ENCODE results near the gene HSPB1.
"Not testable (repeated sequence)": the region's sequence is repeated elsewhere in the genome, so short reads cannot be mapped to it uniquely, and the experiment has no call there.

The HSPB1 gene

GRCh38 chr7:76303202-76304147 is 1.0 kb downstream of the HSPB1 start:
- in situ Hi-C loops (cut with MboI; ENCODE audit: low sequenced_read_pairs) = no loop called here

GRCh38 chr7:76304888-76305375 is 2.5 kb downstream of the HSPB1 start:
- in situ Hi-C loops (cut with MboI; ENCODE audit: low sequenced_read_pairs) = no loop called here

DNA sequence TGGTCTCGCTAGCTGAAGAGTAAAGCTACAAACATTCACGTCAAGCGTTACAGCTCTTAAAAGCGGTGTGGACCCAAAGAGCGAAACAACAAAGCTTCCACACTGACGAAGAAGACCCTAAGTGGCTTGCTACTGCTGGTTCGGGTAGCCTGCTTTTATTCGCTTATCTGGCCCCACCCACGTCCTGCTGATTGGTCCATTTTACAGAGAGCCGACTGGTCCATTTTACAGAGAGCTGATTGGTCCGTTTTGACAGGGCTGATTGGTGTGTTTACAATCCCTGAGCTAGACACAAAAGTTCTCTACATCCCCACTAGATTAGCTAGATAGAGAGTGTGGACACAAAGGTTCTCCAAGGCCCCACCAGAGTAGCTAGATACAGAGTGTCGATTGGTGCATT is 6.4 kb downstream of the HSPB1 start:
- in situ Hi-C loops (cut with MboI; ENCODE audit: low sequenced_read_pairs) = not testable (repeated sequence)

- in situ Hi-C loops (cut with MboI; ENCODE audit: low sequenced_read_pairs) = not testable (repeated sequence)
Measured at GRCh38 chr7:76309341-76310101, 7.0 kb downstream of the HSPB1 start.

GRCh38 chr7:76310102-76310957 is 7.9 kb downstream of the HSPB1 start:
- in situ Hi-C loops (cut with MboI; ENCODE audit: low sequenced_read_pairs) = no loop called here

DNA sequence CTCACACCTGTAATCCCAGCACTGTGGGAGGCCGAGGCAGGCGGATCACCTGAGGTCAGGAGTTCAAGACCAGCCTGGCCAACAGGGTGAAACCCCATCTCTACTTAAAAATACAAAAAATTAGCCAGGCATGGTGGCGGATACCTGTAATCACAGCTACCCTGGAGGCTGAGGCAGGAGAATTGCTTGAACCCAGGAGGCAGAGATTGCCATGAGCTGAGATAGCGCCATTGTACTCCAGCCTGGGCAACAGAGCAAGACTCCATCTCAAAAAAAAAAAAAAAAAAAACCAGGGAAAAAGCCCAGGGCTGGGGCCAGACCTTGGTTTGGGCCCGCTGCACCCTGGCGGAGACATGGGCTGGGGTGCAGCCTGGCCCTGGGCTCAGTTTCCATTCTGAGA is 9.4 kb downstream of the HSPB1 start:
- in situ Hi-C loops (cut with MboI; ENCODE audit: low sequenced_read_pairs) = not testable (repeated sequence)

DNA sequence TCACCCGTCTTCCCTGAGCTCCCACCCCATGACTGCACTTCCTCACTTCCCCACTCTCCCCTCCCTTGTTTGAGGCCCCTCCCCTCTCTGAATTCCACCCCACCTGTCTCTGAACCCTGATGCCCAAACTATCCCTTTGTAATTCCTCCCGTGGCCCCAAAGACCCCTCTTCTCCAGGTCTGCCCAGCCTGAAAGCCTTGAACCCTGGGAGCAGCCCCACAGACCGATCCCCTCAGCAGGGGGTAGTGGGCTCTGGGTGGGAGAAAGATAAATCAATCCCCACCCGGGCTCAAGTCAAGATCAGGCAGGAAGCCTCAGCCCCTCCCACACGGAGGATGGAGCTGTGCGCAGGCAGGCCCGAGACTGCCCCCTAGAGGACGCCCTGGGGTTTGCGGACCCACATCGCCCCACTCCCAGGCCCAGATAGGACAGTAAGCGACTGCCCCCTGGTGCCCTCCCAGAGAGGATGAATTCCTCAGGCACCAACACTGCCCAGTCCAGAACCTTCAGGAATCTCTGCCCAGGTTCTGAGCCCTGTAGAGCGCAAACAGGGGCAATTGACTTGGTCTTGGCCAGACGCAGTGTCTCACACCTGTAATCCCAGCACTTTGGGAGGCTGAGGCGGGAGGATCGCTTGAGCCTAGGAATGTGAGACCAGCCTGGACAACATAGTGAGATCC is 11.7 kb downstream of the HSPB1 start:
- in situ Hi-C loops (cut with MboI; ENCODE audit: low sequenced_read_pairs) = no loop called here

- in situ Hi-C loops (cut with MboI; ENCODE audit: low sequenced_read_pairs) = not testable (repeated sequence)
Measured at GRCh38 chr7:76314740-76315139, 12.3 kb downstream of the HSPB1 start.

DNA sequence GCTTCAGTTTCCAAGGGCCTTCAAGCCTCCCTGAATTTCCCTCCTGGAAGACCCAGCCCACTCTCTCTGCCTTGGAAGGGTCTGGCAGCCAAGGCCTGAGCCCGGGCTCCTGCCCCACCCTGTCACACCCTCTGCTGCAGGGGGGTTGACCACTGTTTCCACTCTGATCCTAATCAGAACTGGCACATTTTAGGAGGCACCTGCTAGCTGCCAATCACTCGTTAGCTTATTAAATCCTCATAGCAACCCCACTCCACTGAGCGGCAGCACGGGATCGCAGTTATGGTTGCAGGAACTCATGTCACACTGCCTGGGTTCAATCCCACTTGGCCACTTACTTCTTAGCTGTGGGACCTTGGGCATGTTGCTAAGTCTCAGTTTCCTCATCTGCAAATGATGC is 12.9 kb downstream of the HSPB1 start:
- in situ Hi-C loops (cut with MboI; ENCODE audit: low sequenced_read_pairs) = no loop called here

- in situ Hi-C loops (cut with MboI; ENCODE audit: low sequenced_read_pairs) = no loop called here
Measured at GRCh38 chr7:76316984-76317781, 14.7 kb downstream of the HSPB1 start.

DNA sequence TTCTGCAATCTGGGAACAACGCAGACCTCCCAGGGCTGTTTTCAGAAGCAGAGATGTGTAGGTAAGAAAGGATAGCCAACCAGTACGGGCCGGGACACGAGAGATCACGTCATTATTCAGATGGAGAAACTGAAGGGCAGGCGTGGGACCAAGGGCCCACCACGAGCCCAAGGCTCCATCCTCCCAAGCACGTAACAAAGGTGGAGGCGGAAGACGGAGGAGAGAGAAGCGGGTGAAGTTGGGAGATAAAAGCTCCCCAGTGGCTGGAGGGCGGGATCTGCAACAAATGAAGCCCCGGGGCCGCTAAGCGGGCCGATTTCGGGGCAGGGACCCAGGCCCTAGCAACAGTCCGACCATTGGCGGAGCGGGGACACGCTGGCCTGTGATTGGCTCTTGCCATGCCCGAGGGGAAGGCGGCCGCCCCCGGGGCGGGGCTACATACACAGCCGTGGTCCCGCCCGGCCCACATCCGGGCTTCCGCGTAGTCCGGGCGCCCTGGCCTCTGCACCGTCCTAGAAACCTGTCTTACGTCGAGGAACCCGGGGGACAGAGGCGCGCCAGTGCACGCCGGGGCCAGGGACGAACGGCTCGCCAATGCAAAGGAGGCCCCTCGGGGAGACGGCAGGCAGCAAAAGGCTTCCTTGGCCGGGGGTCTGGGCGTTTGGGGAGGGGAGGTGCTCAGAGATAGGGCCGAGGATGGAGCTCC is 15.5 kb downstream of the HSPB1 start:
- in situ Hi-C loops (cut with MboI; ENCODE audit: low sequenced_read_pairs) = no loop called here

- in situ Hi-C loops (cut with MboI; ENCODE audit: low sequenced_read_pairs) = no loop called here
Measured at GRCh38 chr7:76318488-76319353, 16.2 kb downstream of the HSPB1 start.

DNA sequence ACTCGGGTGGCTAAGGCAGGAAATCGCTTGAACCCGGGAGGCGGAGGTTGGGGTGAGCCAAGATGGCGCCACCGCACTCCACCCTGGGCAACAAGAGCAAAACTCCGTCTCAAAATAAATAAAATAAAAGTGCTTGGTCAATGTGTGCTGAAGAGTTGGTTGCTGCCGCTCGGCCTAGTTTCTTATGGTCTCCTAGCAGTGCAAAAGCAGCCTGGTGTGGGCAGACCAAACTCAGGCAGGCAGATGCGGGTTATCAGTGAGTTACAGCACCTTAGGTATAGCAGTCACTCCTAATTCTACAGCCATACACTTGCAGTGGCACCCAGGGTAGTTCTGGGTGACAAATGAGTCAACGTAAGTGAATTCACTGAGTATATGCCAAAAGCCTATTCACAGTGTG is 22.6 kb downstream of the HSPB1 start:
- in situ Hi-C loops (cut with MboI; ENCODE audit: low sequenced_read_pairs) = no loop called here

DNA sequence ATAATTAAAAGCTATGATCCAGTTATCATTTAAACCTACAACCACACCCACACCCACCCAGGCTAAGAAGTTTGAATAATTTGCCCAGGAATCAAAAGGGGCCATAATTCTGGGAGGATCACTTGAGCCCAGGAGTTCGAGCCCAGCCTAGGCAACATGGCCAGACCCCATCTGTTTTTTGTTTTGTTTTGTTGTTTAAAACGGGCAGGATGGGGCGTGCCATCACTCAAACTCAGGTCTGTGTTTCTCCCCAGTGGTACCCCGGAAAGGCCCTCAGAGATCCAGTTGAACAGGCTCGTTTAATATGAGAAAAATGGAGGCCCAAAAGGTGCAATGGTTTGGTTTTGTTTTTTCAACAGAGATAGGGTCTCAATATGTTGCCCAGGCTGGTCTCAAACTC is 23.3 kb downstream of the HSPB1 start:
- in situ Hi-C loops (cut with MboI; ENCODE audit: low sequenced_read_pairs) = no loop called here

GRCh38 chr7:76326646-76327233 is 24.3 kb downstream of the HSPB1 start:
- in situ Hi-C loops (cut with MboI; ENCODE audit: low sequenced_read_pairs) = no loop called here

GRCh38 chr7:76327610-76328009 is 25.1 kb downstream of the HSPB1 start:
- in situ Hi-C loops (cut with MboI; ENCODE audit: low sequenced_read_pairs) = no loop called here

DNA sequence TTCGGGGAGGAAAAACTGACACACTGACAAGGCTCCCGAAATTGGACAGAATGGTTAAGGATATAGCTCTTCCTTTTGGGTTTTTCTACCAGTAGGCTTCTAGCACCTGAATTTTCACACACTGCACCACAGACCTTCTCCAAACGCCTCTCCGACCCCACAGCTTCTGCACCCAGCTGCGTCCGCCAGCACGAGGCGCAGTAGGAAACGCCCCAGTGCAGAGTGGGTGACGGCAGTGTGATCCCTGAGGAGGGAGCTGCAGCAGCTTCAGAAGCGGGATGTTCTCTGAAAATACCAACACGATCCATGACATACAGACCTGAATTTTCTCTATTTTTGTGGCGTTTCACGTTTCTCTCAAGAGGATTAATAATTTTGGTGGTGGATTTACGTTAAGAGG is 25.9 kb downstream of the HSPB1 start:
- in situ Hi-C loops (cut with MboI; ENCODE audit: low sequenced_read_pairs) = no loop called here

- in situ Hi-C loops (cut with MboI; ENCODE audit: low sequenced_read_pairs) = no loop called here
Measured at GRCh38 chr7:76329479-76329878, 27.0 kb downstream of the HSPB1 start.
